GM11168 (cell line): ENCODE measurements around the gene SDK1.

Experiments
- in situ Hi-C: fragments of 300-500 bp; cut with MboI; formaldehyde crosslinking; loops from one replicate; pipeline ENCODE4 v1.12.0; 2022; ENCODE audit warnings: low sequenced_read_pairs; ENCODE audit not compliant: unreplicated experiment

The SDK1 gene

GRCh38 chr7:4151524-4151923, 850.5 kb downstream of the SDK1 start:
- in situ Hi-C loops, result no loop called here

GRCh38 chr7:4151926-4152549, 851.0 kb downstream of the SDK1 start:
- in situ Hi-C loops, result no loop called here

- in situ Hi-C loops, result no loop called here
These were observed 854.0 kb downstream of the SDK1 start for GRCh38 chr7:4154882-4155535.

GRCh38 chr7:4156190-4156589, 855.1 kb downstream of the SDK1 start:
- in situ Hi-C loops, result no loop called here

GRCh38 chr7:4157651-4158050, 856.6 kb downstream of the SDK1 start:
- in situ Hi-C loops, result no loop called here

- in situ Hi-C loops, result no loop called here
These were observed 857.5 kb downstream of the SDK1 start for GRCh38 chr7:4158441-4159153.

- in situ Hi-C loops, result no loop called here
These were observed 858.1 kb downstream of the SDK1 start for GRCh38 chr7:4159154-4159501.

GRCh38 chr7:4159761-4160554, 858.9 kb downstream of the SDK1 start:
- in situ Hi-C loops, result no loop called here

GRCh38 chr7:4162884-4163564, 862.0 kb downstream of the SDK1 start:
- in situ Hi-C loops, result no loop called here

GRCh38 chr7:4163565-4164203, 862.6 kb downstream of the SDK1 start:
- in situ Hi-C loops, result no loop called here

- in situ Hi-C loops, result no loop called here
These were observed 863.5 kb downstream of the SDK1 start for GRCh38 chr7:4164556-4164955.

- in situ Hi-C loops, result no loop called here
These were observed 865.3 kb downstream of the SDK1 start for GRCh38 chr7:4166340-4166739.

- in situ Hi-C loops, result no loop called here
These were observed 865.8 kb downstream of the SDK1 start for GRCh38 chr7:4166807-4167206.

- in situ Hi-C loops, result no loop called here
These were observed 866.4 kb downstream of the SDK1 start for GRCh38 chr7:4167385-4167910.

- in situ Hi-C loops, result no loop called here
These were observed 867.0 kb downstream of the SDK1 start for GRCh38 chr7:4168041-4168440.

GRCh38 chr7:4168541-4168940, 867.5 kb downstream of the SDK1 start:
- in situ Hi-C loops, result no loop called here

GRCh38 chr7:4169455-4169854, 868.4 kb downstream of the SDK1 start:
- in situ Hi-C loops, result no loop called here

- in situ Hi-C loops, result no loop called here
These were observed 870.1 kb downstream of the SDK1 start for GRCh38 chr7:4170997-4171786.

- in situ Hi-C loops, result no loop called here
These were observed 871.8 kb downstream of the SDK1 start for GRCh38 chr7:4172883-4173282.
